CD4-positive, alpha-beta T cell (primary cell): ENCODE results near the gene PKNOX2. TPM values are rescaled to one million over a fixed set of nuclear protein-coding genes. Genes with fewer than 3 reads are reported as not detected.

Experiments
- ATAC-seq: fragments of 200-7000 bp; cut with Tn5 transposase; one replicate; pipeline ENCODE4 v1.10.0; 2022; ENCODE audit warnings: mild to moderate bottlenecking; ENCODE audit not compliant: poor library complexity
- CTCF ChIA-PET: fragments of 350-600 bp; sonication (Branson Sonifier 250); formaldehyde crosslinking; loops from one replicate; lab custom pipeline; 2021; ENCODE audit warnings: antibody characterized with exemption, inconsistent platforms; lab: Charles Lee
- POLR2A ChIA-PET: fragments of 350-600 bp; sonication (Branson Sonifier 250); formaldehyde crosslinking; loops from one replicate; lab custom pipeline; 2021; ENCODE audit warnings: antibody characterized with exemption, inconsistent platforms; lab: Charles Lee
- DNase-seq, 14 experiments: peaks; one replicate each; pipeline ENCODE4 v3.0.0-alpha.2; 2013 to 2020; ENCODE audit warnings: mixed read lengths in 2 of 14
- H3K27ac ChIP-seq, 2 donors: one replicate each; pipeline versions ENCODE4 v1.5.1 to v1.7.0; 2013; ENCODE audit warnings: low read length in 2 of 2, low read depth in 1 of 2, mild to moderate bottlenecking in 1 of 2
- H3K27me3 ChIP-seq, 2 experiments: 1 replicate in 1 of 2; 2 replicates in 1 of 2; pipeline versions ENCODE4 v1.6.1 to v1.7.0; 2013; ENCODE audit warnings: low read length in 2 of 2, control low read depth in 1 of 2, mild to moderate bottlenecking in 1 of 2, moderate library complexity in 1 of 2; ENCODE audit not compliant: insufficient read depth in 2 of 2, control insufficient read depth in 1 of 2
- H3K36me3 ChIP-seq: one replicate; pipeline ENCODE4 v1.6.1; 2013; ENCODE audit warnings: low read length, control low read depth; ENCODE audit not compliant: insufficient read depth
- H3K4me1 ChIP-seq: one replicate; pipeline ENCODE4 v1.6.1; 2013; ENCODE audit warnings: low read length, control low read depth; ENCODE audit not compliant: insufficient read depth
- H3K4me3 ChIP-seq: one replicate; pipeline ENCODE4 v1.5.1; 2013; ENCODE audit warnings: mild to moderate bottlenecking, low read length, moderate library complexity
- H3K9me3 ChIP-seq, 2 experiments: 1 replicate in 1 of 2; 2 replicates in 1 of 2; pipeline versions ENCODE4 v1.6.1 to v1.7.0; 2013; ENCODE audit warnings: low read length in 2 of 2, mild to moderate bottlenecking in 2 of 2, control low read depth in 1 of 2, moderate library complexity in 1 of 2; ENCODE audit not compliant: control insufficient read depth in 1 of 2, insufficient read depth in 1 of 2
- H3K27ac Mint-ChIP-seq: one replicate; pipeline ENCODE4 v1.8.0; 2020; ENCODE audit warnings: mixed read lengths
- H3K27me3 Mint-ChIP-seq: one replicate; pipeline ENCODE4 v1.8.0; 2021; ENCODE audit warnings: mixed read lengths
- H3K36me3 Mint-ChIP-seq: one replicate; pipeline ENCODE4 v1.8.0; 2021; ENCODE audit warnings: low read depth, mixed read lengths
- H3K4me1 Mint-ChIP-seq: one replicate; pipeline ENCODE4 v1.8.0; 2021; ENCODE audit warnings: low read depth, mixed read lengths
- H3K4me3 Mint-ChIP-seq: one replicate; pipeline ENCODE4 v1.8.0; 2020; ENCODE audit warnings: mild to moderate bottlenecking, mixed read lengths
- H3K9me3 Mint-ChIP-seq: one replicate; pipeline ENCODE4 v1.8.0; 2020; ENCODE audit warnings: mixed read lengths
- intact Hi-C, 2 experiments: fragments of 100-400 bp; cut with DNase I in 1 of 2; cut with micrococcal nuclease in 1 of 2; formaldehyde crosslinking; loops; one replicate each; pipeline versions ENCODE4 v1.15.1 to v1.9.0; 2023 to 2025; cut with DNase I, micrococcal nuclease
- total RNA-seq, 174 experiments: library from RNA in 2 of 174; stranded (reverse) in 2 of 174; gene quantifications; one replicate each; pipeline ENCODE4 v1.2.3 and lab custom pipeline; 2021 to 2026
- TF ChIP-seq, protein P1 (sequence below): fragments of 200-600 bp; IDR thresholded peaks from one replicate; pipeline ENCODE4 v1.8.0; 2022; ENCODE audit warnings: antibody characterized with exemption, mild to moderate bottlenecking

The PKNOX2 gene
- total RNA-seq, 2 experiments from 2014 or later, result not detected

DNA sequence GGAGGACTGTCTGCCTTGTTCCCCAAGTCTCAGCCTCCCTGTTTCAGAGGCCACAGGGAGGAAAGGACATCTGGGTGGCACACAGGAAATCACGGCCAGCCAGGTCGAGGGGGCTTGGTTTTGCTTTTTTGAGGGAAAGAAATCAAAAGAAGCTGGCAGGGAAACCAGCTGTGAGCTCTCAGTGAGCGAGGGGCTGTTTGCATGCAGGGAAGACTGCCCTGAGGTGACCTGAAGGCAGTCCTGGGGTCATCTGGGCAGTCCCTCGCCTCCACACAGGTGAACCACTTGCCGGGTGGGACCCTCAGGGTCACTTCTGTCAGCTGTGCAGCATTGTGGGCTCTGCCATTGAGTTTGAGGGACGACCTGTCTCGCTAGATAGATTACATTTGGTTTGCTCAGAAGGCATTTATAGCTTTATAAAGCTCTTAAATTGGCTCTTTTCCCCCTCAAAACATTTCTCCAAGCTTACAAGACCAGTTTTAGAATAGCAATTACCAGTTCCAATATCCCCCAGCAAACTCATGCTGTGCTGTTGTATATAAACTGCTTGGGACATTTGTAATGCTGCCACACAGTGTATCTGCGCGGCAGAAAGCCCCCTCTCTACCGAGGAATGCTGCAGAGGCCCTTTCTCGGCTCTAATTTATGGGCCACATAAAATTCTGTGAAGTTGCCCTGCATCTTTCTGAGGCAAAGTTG is 28.3 kb downstream of the PKNOX2 start:
- ChIA-PET POLR2A (no interaction called here), CTCF (no interaction called here)
- ATAC-seq, result no peak
- intact Hi-C loops, result no loop called here
- H3K9me3 Mint-ChIP-seq, result no peaks in the 10 kb centered on the region
- H3K27me3 Mint-ChIP-seq, result peaks cover 63% of the 10 kb centered on the region
- no peak overlapping the region for H3K27ac Mint-ChIP-seq
- Histone ChIP-seq H3K4me1 (no peaks in the 10 kb centered on the region), H3K27me3 (peaks cover 16 to 18% of the 10 kb centered on the region in 2 experiments), H3K4me3 (no peak overlapping the region), H3K36me3 (no peaks in the 10 kb centered on the region), H3K9me3 (peaks cover 0 to 26% of the 10 kb centered on the region in 2 experiments), H3K27ac (no peak overlapping the region)
- DNase-seq, result no peak
- TF ChIP-seq, protein P1, sequence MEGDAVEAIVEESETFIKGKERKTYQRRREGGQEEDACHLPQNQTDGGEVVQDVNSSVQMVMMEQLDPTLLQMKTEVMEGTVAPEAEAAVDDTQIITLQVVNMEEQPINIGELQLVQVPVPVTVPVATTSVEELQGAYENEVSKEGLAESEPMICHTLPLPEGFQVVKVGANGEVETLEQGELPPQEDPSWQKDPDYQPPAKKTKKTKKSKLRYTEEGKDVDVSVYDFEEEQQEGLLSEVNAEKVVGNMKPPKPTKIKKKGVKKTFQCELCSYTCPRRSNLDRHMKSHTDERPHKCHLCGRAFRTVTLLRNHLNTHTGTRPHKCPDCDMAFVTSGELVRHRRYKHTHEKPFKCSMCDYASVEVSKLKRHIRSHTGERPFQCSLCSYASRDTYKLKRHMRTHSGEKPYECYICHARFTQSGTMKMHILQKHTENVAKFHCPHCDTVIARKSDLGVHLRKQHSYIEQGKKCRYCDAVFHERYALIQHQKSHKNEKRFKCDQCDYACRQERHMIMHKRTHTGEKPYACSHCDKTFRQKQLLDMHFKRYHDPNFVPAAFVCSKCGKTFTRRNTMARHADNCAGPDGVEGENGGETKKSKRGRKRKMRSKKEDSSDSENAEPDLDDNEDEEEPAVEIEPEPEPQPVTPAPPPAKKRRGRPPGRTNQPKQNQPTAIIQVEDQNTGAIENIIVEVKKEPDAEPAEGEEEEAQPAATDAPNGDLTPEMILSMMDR, result no peak
- H3K36me3 Mint-ChIP-seq, result no peaks in the 10 kb centered on the region
- H3K4me3 Mint-ChIP-seq, result no peak overlapping the region
- H3K4me1 Mint-ChIP-seq, result no peaks in the 10 kb centered on the region

DNA sequence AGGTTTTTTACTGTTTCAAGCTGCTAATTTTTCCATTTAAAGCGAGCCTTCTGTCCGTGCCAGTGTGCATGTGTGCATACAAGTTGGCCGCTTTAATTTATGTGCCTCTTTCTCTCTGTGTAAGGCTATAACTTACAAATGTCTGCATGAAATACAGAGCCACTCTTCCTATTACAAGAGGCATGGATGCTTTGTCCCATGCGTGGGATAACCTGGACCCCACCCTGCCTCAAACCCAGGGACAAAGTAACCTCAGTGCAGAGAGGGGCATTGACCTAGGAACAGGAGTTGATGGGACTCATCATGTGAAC is 28.8 kb downstream of the PKNOX2 start:
- no peak overlapping the region for H3K27ac ChIP-seq
- ATAC-seq (no peak), DNase-seq (no peak)
- ChIA-PET POLR2A (no interaction called here), CTCF (no interaction called here)
- H3K27me3 ChIP-seq, result peaks cover 13 to 16% of the 10 kb centered on the region in 2 experiments
- Mint-ChIP-seq H3K27ac (no peak overlapping the region), H3K27me3 (peaks cover 63% of the 10 kb centered on the region), H3K4me1 (no peaks in the 10 kb centered on the region), H3K36me3 (no peaks in the 10 kb centered on the region), H3K4me3 (no peak overlapping the region), H3K9me3 (no peaks in the 10 kb centered on the region)
- H3K9me3 ChIP-seq, result peaks cover 0 to 26% of the 10 kb centered on the region in 2 experiments
- intact Hi-C loops, result no loop called here
- H3K36me3 ChIP-seq, result no peaks in the 10 kb centered on the region
- TF ChIP-seq, protein P1, result no peak
- no peaks in the 10 kb centered on the region for H3K4me1 ChIP-seq
- no peak overlapping the region for H3K4me3 ChIP-seq

DNA sequence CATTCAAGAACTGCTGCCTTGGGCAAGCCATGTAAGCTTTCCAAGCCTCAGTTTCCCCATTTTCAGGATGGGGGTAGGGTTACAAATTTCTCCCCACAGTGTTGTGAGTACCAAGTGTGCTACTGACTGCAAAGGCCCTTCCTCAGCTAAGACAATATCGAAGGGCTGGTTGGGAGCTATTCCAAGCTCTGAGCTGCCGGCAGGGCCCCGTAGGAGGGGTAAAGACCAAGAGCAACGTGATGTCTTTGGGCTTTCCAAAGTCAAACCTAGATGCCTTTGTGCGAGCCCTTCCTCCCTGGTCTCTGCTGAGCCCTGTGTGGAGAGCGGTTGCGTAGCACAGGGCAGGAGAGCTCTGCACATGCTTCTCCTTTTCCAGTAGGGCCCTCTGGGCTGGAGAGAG is 29.3 kb downstream of the PKNOX2 start:
- no peaks in the 10 kb centered on the region for H3K36me3 ChIP-seq
- ChIA-PET POLR2A (no interaction called here), CTCF (no interaction called here)
- TF ChIP-seq, protein P1, result no peak
- H3K27ac ChIP-seq, result no peak overlapping the region
- H3K27me3 ChIP-seq, result peaks cover 12 to 15% of the 10 kb centered on the region in 2 experiments
- no peak for DNase-seq
- Mint-ChIP-seq H3K36me3 (no peaks in the 10 kb centered on the region), H3K27me3 (peaks cover 62% of the 10 kb centered on the region), H3K9me3 (no peaks in the 10 kb centered on the region), H3K4me3 (no peak overlapping the region), H3K27ac (no peak overlapping the region), H3K4me1 (no peaks in the 10 kb centered on the region)
- H3K9me3 ChIP-seq, result peaks cover 0 to 26% of the 10 kb centered on the region in 2 experiments
- intact Hi-C loops, result no loop called here
- no peak for ATAC-seq
- no peaks in the 10 kb centered on the region for H3K4me1 ChIP-seq
- no peak overlapping the region for H3K4me3 ChIP-seq
